ENCODE data around the gene RIC8B.

The RIC8B gene

DNA sequence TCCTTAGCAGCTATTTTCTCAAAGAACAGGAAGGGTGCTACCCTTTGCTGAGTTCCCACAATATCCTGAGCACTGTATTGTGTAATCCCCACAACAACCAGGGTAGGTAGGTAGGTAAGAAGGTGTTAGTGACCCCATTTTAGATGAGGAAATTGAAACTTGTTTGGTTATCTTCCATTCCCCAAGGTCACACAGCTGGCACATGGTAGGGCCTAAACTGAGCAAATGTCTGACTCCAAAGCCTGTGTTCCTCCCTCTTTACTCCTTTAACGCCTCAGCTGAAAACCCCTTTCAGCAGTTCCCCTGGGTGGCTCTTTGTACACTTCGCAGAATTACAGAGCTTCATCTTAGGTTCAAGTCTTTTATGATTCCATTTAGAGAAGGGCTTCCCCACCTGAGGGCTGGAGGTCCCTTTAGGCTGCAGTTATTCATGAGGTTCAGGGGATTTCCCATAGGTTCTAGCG lies 26.5 kb upstream of the RIC8B start:
- TF ChIP-seq CTCF (conservative IDR thresholded peaks at IDR 0.05), result no peak
- no peak overlapping the region for H3K27ac ChIP-seq

DNA sequence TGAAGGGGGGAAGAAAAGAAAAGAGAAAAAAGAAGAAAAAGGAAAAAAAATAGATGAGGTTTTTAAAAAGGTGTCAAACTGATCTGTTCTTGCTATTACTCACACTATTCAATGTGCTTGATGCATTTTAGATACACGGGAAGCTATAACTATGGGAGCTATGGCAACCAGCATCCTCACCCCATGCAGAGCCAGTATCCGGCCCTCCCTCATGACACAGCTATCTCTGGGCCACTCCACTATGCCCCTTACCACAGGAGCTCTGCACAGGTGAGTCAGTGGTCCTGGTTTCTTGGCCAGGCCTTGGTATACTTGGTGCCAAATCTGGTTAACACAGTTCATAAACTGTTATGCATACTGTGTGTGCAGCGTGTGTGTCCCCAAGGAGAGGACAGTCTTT lies 24.0 kb upstream of the RIC8B start:
- no peak overlapping the region for H3K27ac ChIP-seq
- TF ChIP-seq CTCF (conservative IDR thresholded peaks at IDR 0.05), result no peak

DNA sequence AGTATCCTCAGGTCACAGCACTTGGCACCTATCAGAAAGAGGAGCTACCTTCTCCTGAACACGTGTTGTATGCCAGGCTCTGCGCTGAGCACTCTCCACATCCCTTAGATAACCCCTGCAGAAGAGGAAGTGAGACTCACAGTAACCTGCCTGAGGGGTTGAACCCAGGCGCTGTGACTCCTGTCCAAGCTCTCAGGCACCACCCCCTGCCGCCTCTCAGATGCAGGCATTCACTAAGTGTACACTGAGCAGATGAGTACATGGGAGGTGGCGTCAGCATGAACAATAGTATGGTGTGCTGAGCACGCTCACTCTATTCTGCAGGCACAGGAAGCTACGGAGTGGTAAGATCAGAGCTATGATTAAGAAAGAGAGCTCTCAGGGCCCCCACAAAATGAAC lies 21.0 kb upstream of the RIC8B start:
- TF ChIP-seq CTCF (conservative IDR thresholded peaks at IDR 0.05), result no peak
- no peak overlapping the region for H3K27ac ChIP-seq

DNA sequence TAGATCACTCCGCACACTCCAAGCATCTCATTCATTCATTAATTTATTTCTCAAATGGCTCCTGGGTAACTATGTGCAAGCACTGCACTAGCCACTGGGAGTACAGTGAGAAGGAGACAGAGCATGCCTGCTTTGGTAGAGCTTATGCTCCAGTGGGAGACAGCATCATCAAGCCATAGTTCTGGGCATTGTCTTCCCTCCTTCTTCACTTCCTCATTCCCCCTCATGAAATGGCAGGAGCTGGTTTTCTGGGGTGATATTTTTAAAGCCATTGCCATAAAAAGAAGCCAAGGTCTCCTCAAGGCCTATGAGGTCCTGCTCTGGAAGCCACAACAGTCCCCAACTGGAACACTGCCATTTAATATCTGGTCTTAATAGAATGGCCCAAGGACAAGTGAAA lies 20.2 kb upstream of the RIC8B start:
- no peak for TF ChIP-seq CTCF (conservative IDR thresholded peaks at IDR 0.05)
- no peak overlapping the region for H3K27ac ChIP-seq

DNA sequence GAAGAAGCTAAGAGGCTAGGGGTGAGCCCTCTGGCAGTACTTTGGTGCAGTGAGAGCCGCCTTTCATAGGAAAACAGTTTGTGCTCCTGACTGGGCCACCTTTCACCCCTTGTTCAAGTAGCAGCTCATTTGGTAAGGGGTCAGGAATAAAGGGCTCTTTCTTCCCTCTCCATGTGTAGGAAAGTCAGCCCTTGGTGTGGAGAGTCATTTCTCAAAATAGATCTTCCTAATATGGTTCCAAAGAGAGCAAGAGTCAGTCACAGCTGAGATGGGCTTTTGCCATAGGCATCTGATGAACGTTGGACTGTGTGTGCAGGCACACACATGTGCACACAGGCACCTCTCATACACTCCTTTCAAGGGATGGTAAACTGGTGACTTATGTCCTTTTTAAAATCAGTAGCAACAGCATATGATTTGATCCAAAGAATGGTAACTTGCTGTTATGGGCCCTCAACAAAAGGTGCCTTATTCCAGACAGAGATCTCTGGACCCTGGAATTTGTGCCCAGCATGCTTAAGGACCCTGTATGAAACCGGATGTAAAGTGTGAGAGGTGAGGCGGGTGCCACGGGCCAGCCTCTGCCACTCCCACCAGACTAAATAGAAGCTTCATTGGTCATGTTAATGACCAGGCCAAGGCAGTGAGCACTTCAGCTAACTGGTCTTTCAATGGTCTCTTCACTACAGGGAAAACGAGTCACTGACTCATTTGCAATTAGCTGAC lies 16.7 kb upstream of the RIC8B start:
- no peak for TF ChIP-seq CTCF (conservative IDR thresholded peaks at IDR 0.05)

DNA sequence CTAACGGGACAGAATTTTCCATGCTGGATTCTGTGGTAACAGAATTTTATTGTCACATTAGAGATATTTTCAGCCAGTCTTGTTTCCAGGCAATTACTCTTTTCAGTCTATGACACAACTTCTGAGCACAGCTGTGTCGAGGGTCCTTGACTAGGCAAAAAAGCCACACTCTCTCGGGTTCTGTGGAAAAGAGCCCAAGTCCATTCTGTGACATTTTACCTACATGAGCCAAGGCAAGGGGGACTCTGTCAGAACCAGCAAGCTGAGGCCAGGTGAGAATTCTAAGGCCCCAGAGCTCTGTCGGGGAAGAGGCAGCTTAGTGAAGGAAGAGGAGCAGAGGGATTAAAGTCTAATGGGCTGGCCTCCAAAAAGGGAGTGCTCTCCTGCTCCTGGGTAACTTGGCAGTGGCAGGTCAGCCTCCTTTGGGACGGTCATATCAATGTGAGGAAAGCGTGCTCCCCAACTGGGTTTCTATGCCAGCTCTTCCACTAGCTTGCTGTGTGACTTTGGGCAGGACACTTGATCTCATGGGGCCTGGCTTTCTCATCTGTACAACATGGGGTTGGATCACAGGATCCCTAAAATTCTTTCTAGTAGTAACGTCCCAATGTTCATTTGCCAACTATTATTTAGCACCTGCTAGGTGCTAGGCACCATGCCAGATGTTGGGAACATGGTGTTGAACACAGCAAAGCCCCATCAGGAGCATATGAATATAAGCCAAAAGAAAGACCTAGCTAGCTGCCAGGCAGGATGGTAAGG lies 16.0 kb upstream of the RIC8B start:
- no peak for TF ChIP-seq CTCF (conservative IDR thresholded peaks at IDR 0.05)
- H3K27ac ChIP-seq, result no peak overlapping the region

More for the DNA sequence above, 16.7 kb upstream of the RIC8B start:
- H3K27ac ChIP-seq, result no peak overlapping the region

- TF ChIP-seq CTCF (conservative IDR thresholded peaks at IDR 0.05), result no peak
- H3K27ac ChIP-seq, result no peak overlapping the region
Measured at GRCh38 chr12:106759526-106760183, 14.8 kb upstream of the RIC8B start.

All from VCaP (cell line).